Measurements from ENCODE around the gene PRC1. TPM values are rescaled to one million over a fixed set of nuclear protein-coding genes. Genes with fewer than 3 reads are reported as not detected.

Gene PRC1
- total RNA-seq, 1 experiment from 2014 or later: 75.7 TPM

DNA sequence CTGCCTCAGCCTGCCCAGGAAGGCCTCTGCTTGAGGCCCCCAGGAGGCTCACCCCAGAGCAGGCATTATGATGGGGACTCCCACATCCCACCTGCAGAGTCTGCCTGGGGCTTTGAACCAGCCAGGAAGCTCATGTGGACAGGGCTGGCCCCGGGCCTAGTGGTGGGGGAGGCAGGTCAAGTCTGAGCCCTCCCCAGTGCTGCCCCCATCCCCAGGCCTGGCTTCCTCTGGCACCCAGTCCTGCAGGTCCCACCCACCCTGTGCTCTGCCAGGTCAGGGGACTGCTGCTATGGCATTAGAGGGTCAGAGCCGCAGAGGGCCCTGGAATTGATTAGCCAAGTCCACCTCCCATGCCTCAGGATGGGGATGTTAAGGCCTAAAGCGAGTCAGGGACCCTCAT, 45.7 kb upstream of the PRC1 start:
- Histone ChIP-seq H3K23ac (ENCODE audit: insufficient read length, low read depth, low read length) (no peak overlapping the region), H4K8ac (replicated peaks; ENCODE audit: insufficient read length, low read depth, low read length) (no peak overlapping the region), H3K27ac (ENCODE audit: insufficient read length, low read depth, low read length) (no peak overlapping the region), H4K5ac (ENCODE audit: insufficient read length, low read depth, low read length) (no peak overlapping the region), H2AK5ac (ENCODE audit: insufficient read length, low read length) (no peak overlapping the region), H2BK120ac (ENCODE audit: low read depth, low read length, poor library complexity, severe bottlenecking) (no peak overlapping the region), H2BK5ac (ENCODE audit: insufficient read length, low read length) (no peak overlapping the region), H3K14ac (ENCODE audit: insufficient read depth, low read length) (no peak overlapping the region), H2BK15ac (ENCODE audit: low read depth, low read length) (no peak overlapping the region), H3K4ac (ENCODE audit: low read depth, low read length) (no peak overlapping the region), H3K79me2 (ENCODE audit: insufficient read depth, low read length) (no peaks in the 10 kb centered on the region), H3K27me3 (ENCODE audit: insufficient read depth, low read length) (no peaks in the 10 kb centered on the region), H3K4me1 (ENCODE audit: insufficient read depth, low read length) (no peaks in the 10 kb centered on the region), H2BK20ac (ENCODE audit: low read depth, low read length, poor library complexity, severe bottlenecking) (no peak overlapping the region), H3K56ac (ENCODE audit: insufficient read length, low read depth, low read length) (no peak overlapping the region), H3K18ac (ENCODE audit: insufficient read length, low read depth, low read length) (no peak overlapping the region), H3K9me3 (ENCODE audit: control insufficient read depth, low read depth, low read length) (no peaks in the 10 kb centered on the region), H2BK12ac (ENCODE audit: insufficient read length, low read depth, low read length) (no peak overlapping the region), H4K20me1 (ENCODE audit: control insufficient read depth, insufficient read depth, insufficient read length) (no peaks in the 10 kb centered on the region), H3T11ph (ENCODE audit: low read length) (no peak overlapping the region), H2AFZ (ENCODE audit: low read length) (no peak overlapping the region), H3K79me1 (ENCODE audit: insufficient read depth, low read depth, low read length, poor library complexity, severe bottlenecking) (no peaks in the 10 kb centered on the region), H4K91ac (ENCODE audit: insufficient read length, low read depth, low read length) (no peak overlapping the region), H3K9ac (ENCODE audit: extremely low read depth, insufficient read length, low read length) (no peak overlapping the region), H3K23me2 (ENCODE audit: insufficient read length, low read depth, low read length, poor library complexity, severe bottlenecking) (no peaks in the 10 kb centered on the region), H3K4me2 (ENCODE audit: insufficient read depth, insufficient read length, low read length) (no peak overlapping the region)
- H3K36me3 Mint-ChIP-seq (ENCODE audit: insufficient read depth in 1 of 3, low read depth in 3 of 3): no peaks in the 10 kb centered on the region
- no peak for DNase-seq
- TF ChIP-seq, protein P1, sequence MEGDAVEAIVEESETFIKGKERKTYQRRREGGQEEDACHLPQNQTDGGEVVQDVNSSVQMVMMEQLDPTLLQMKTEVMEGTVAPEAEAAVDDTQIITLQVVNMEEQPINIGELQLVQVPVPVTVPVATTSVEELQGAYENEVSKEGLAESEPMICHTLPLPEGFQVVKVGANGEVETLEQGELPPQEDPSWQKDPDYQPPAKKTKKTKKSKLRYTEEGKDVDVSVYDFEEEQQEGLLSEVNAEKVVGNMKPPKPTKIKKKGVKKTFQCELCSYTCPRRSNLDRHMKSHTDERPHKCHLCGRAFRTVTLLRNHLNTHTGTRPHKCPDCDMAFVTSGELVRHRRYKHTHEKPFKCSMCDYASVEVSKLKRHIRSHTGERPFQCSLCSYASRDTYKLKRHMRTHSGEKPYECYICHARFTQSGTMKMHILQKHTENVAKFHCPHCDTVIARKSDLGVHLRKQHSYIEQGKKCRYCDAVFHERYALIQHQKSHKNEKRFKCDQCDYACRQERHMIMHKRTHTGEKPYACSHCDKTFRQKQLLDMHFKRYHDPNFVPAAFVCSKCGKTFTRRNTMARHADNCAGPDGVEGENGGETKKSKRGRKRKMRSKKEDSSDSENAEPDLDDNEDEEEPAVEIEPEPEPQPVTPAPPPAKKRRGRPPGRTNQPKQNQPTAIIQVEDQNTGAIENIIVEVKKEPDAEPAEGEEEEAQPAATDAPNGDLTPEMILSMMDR (conservative IDR thresholded peaks at IDR 0.05): no peak
- no peak overlapping the region for H3K4me3 Mint-ChIP-seq
- peaks cover 8% of the 10 kb centered on the region for H3K27me3 Mint-ChIP-seq (ENCODE audit: low read depth)
- no CpG with 5 or more reads among the region's 3 CpGs for WGBS (ENCODE audit: extremely low coverage, insufficient read length, low lambda C conversion rate)
- no peaks in the 10 kb centered on the region for H3K9me3 Mint-ChIP-seq
- peaks cover under 1 to 2% of the 10 kb centered on the region in 2 experiments; a peak in 3 of 4 replicates for H3K4me1 Mint-ChIP-seq
- H3K27ac Mint-ChIP-seq: no peak overlapping the region

All from H9 (cell line).